A549 (cell line): ENCODE data around the gene SMS. TPM values are rescaled to one million over a fixed set of nuclear protein-coding genes. Genes with fewer than 3 reads are reported as not detected.
"Not testable (repeated sequence)": the region's sequence is repeated elsewhere in the genome, so short reads cannot be mapped to it uniquely, and the experiment has no call there.

Source experiments
- ATAC-seq, 2 experiments: fragments of 200-7000 bp in 1 of 2; fragments of >200 bp in 1 of 2; cut with Nextera tagmentation in 1 of 2; cut with Tn5 transposase in 1 of 2; 3 replicates each; pipeline versions ENCODE4 v1.8.0 to v1.9.1; 2018 to 2020; ENCODE audit warnings: mild to moderate bottlenecking in 1 of 2, moderate library complexity in 1 of 2
- CTCF ChIA-PET: fragments of 300-600 bp; sonication (Branson Sonifier 250); formaldehyde crosslinking; extraction: SDS; loops from one replicate; lab custom pipeline; 2021; ENCODE audit warnings: antibody characterized with exemption, inconsistent platforms; lab: Yijun Ruan, JAX
- POLR2A ChIA-PET: fragments of 350-600 bp; formaldehyde crosslinking; extraction: SDS; loops from one replicate; lab custom pipeline; 2021; ENCODE audit warnings: antibody characterized with exemption, inconsistent platforms; lab: Yijun Ruan, JAX
- DNase-seq, 2 experiments: peaks; one replicate each; pipeline versions ENCODE4 v3.0.0 to v3.0.0-alpha.2; 2011 to 2016; ENCODE audit warnings: low read depth in 1 of 2, low spot score in 1 of 2
- FAIRE-seq: peaks from 2 replicates; lab custom pipeline; 2011; peaks lifted over from hg19 to GRCh38; lab: Jason Lieb, UNC
- H3K27ac ChIP-seq, 2 experiments: fragments of >200 bp; sonication (Bioruptor Twin); formaldehyde crosslinking; 3 replicates each; pipeline ENCODE4 v1.5.1; 2016 to 2017
- H3K4me1 ChIP-seq: fragments of >200 bp; sonication (Bioruptor Twin); formaldehyde crosslinking; 3 replicates; pipeline ENCODE4 v1.6.1; 2016
- H3K4me2 ChIP-seq: fragments of >200 bp; sonication (Bioruptor Twin); formaldehyde crosslinking; 3 replicates; pipeline ENCODE4 v1.6.1; 2016
- H3K4me3 ChIP-seq: fragments of >200 bp; sonication (Bioruptor Twin); formaldehyde crosslinking; 3 replicates; pipeline ENCODE4 v1.5.1; 2016
- H3K9me3 ChIP-seq: fragments of >200 bp; sonication (Bioruptor Twin); formaldehyde crosslinking; 3 replicates; pipeline ENCODE4 v1.6.1; 2016
- CBX2 ChIP-seq: fragments of 200-600 bp; sonication (generic); IDR thresholded peaks from 2 replicates; pipeline ENCODE4 v1.6.1; 2016; ENCODE audit warnings: low read depth, mild to moderate bottlenecking, borderline replicate concordance
- FOSB ChIP-seq: fragments of 250-450 bp; sonication (Bioruptor Pico); IDR thresholded peaks from 2 replicates; pipeline ENCODE4 v1.5.0; 2020; ENCODE audit warnings: mild to moderate bottlenecking, moderate library complexity
- FOSL2 ChIP-seq, 2 experiments: fragments of 450-650 bp in 1 of 2; fragments of >200 bp in 1 of 2; sonication (Bioruptor Twin) in 1 of 2; formaldehyde crosslinking; IDR thresholded peaks; 2 replicates each; pipeline versions ENCODE4 v1.5.0 to v1.6.1; 2016 to 2020; ENCODE audit warnings: mild to moderate bottlenecking in 1 of 2, moderate library complexity in 1 of 2
- HDAC2 ChIP-seq: fragments of 200-600 bp; sonication (generic); IDR thresholded peaks from 2 replicates; pipeline ENCODE4 v1.6.1; 2016
- HOXA7 ChIP-seq: fragments of 250-450 bp; sonication (Bioruptor Pico); IDR thresholded peaks from 2 replicates; pipeline ENCODE4 v1.5.0; 2020; ENCODE audit warnings: mild to moderate bottlenecking, moderate library complexity
- HOXB5 ChIP-seq: fragments of 250-450 bp; sonication (Bioruptor Pico); IDR thresholded peaks from 2 replicates; pipeline ENCODE4 v1.5.0; 2020; ENCODE audit warnings: mild to moderate bottlenecking, moderate library complexity
- KDM1A ChIP-seq: fragments of 200-600 bp; sonication (generic); IDR thresholded peaks from 2 replicates; pipeline ENCODE4 v1.6.1; 2016; ENCODE audit warnings: low read depth, mild to moderate bottlenecking
- MAFK ChIP-seq: fragments of 450-650 bp; IDR thresholded peaks from 2 replicates; pipeline ENCODE4 v1.6.1; 2014; ENCODE audit not compliant: partially characterized antibody
- MAZ ChIP-seq: fragments of 150-350 bp; IDR thresholded peaks from 2 replicates; pipeline ENCODE4 v1.6.1; 2014; ENCODE audit warnings: antibody characterized with exemption, low read depth, low read length, borderline replicate concordance
- NPAS2 ChIP-seq: fragments of 250-450 bp; sonication (Bioruptor Pico); IDR thresholded peaks from 2 replicates; pipeline ENCODE4 v1.8.0; 2022; ENCODE audit warnings: mild to moderate bottlenecking, moderate library complexity, borderline replicate concordance
- POLR2A ChIP-seq: IDR thresholded peaks from 2 replicates; pipeline ENCODE4 v1.6.1; 2012; ENCODE audit warnings: mild to moderate bottlenecking, low read length
- RAD21 ChIP-seq, 2 experiments: fragments of >200 bp in 1 of 2; sonication (Bioruptor Twin) in 1 of 2; formaldehyde crosslinking in 1 of 2; IDR thresholded peaks in 1 of 2; conservative IDR thresholded peaks in 1 of 2; 2 replicates in 1 of 2; 3 replicates in 1 of 2; pipeline ENCODE4 v1.6.1; 2012 to 2018; ENCODE audit warnings: inconsistent platforms in 1 of 2
- RFX5 ChIP-seq: fragments of 450-650 bp; IDR thresholded peaks from 2 replicates; pipeline ENCODE4 v1.7.1; 2014; ENCODE audit warnings: antibody characterized with exemption, mild to moderate bottlenecking, moderate library complexity
- WGBS: methylation state at CpG from one replicate; pipeline ENCODE4 v1.1.6; 2017; ENCODE audit errors: missing lambda C conversion rate; 5-methylcytosine and 5-hydroxymethylcytosine counted together
- polyA plus RNA-seq, 4 experiments: library from polyadenylated mRNA; depleted of rRNA in 3 of 4; stranded (reverse); fragments of >200 nt; fragmentation: RNase III in 1 of 4; extraction: RNeasy Plus Mini Kit Qiagen cat#74134 plus additional on column Dnase treatment in 1 of 4; gene quantifications; 2 replicates in 3 of 4; 3 replicates in 1 of 4; pipeline ENCODE4 v1.2.3, GENCODE V29; 2011 to 2017
- TF ChIP-seq, protein P1 (sequence below): fragments of >200 bp; sonication (Bioruptor Twin); formaldehyde crosslinking; IDR thresholded peaks from 3 replicates; pipeline ENCODE4 v1.5.1; 2016
- TF ChIP-seq, protein P2 (sequence below): IDR thresholded peaks from 2 replicates; pipeline ENCODE4 v1.6.1; 2012; ENCODE audit warnings: low read depth, borderline replicate concordance
- TF ChIP-seq, protein P3 (sequence below): IDR thresholded peaks from 2 replicates; pipeline ENCODE4 v1.6.1; 2012
- TF ChIP-seq, protein P4 (sequence below): fragments of 250-450 bp; sonication (Bioruptor Pico); IDR thresholded peaks from 2 replicates; pipeline ENCODE4 v1.5.0; 2021; ENCODE audit warnings: mild to moderate bottlenecking, moderate library complexity, borderline replicate concordance

SMS gene
- polyA plus RNA-seq, 2 of the 4 experiments (the other 2 are of a cell fraction), result 129 to 180 TPM

DNA sequence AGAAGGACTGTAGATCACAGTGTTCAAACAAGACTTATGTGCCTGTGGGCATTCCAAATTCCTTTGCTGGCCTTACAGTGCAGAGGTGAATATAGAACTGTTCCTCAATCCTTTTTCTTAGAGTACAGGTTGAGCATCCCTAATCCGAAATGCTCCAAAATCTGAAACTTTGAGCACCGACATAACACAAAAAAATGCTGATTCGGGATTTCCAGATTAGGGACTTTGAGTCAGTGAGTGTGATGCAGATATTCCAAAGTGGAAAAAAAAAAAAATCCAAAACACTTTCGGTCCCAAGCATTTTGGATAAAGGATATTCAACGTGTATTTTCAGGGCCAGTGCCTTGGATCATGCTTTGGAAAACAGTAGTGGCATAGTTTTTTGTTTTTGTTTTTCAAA is 9.2 kb downstream of the SMS start:
- no peak for DNase-seq
- TF ChIP-seq POLR2A (no peak), KDM1A (no peak), MAFK (peak; percentile 95), HOXA7 (CRISPR knock-in tag) (no peak)
- POLR2A ChIA-PET, result interaction anchor here (0.6 kb wide), 1 partner anchor 19 kb away, joined by 3 read pairs; no protein-coding TSS in a partner anchor
- Histone ChIP-seq H3K4me2 (no peak overlapping the region), H3K9me3 (no peaks in the 10 kb centered on the region), H3K4me1 (peaks cover 26% of the 10 kb centered on the region; the same call in 2 of the 3 replicates), H3K27ac (no peak overlapping the region), H3K4me3 (no peak overlapping the region)
- CTCF ChIA-PET, result interaction anchor here (0.6 kb wide), 1 partner anchor 34 kb away, joined by 3 read pairs; no protein-coding TSS in a partner anchor
- no peak for ATAC-seq
- FAIRE-seq, result no peak
- WGBS, result 86% methylated on average over 5 of the region's 5 CpGs

DNA sequence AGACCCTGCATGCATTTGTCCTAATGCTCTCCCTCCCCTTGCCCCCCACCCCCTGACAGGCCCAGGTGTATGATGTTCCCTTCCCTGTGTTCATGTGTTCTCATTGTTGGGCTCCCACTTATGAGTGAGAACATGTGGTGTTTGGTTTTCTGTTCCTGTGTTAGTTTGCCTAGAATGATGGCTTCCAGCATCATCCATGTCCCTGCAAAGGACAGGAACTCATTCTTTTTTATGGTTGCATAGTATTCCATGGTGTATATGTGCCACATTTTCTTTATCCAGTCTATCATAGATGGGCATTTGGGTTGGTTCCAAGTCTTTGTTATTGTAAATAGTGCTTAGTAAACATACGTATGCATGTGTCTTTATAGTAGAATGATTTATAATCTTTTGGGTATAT is 10.0 kb downstream of the SMS start:
- peaks cover 25% of the 10 kb centered on the region; the same call in 2 of the 3 replicates for H3K4me1 ChIP-seq
- POLR2A ChIA-PET, FAIRE-seq, DNase-seq, ATAC-seq, CTCF ChIA-PET, H3K4me2 ChIP-seq, H3K4me3 ChIP-seq, H3K27ac ChIP-seq, H3K9me3 ChIP-seq: not testable (repeated sequence)
- WGBS, result 65% methylated on average over 1 of the region's 1 CpG

DNA sequence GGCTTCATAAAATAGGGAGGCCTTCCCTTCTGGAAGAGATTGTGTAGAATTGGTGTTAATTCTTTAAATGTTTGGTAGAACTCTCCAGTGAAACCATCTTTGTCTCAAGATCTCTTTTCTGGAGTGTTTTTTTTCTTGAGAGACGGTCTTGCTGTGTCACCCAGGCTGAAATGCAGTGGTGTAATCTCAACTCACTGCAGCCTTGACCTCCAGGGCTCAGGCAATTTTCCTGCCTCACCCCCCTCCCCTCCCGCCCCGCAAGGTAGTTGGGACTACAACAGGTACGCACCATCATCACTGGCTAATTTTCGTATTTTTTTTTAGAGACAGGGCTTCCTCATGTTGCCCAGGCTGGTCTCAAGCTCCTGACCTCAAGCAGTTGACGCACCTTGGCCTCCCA is 12.1 kb downstream of the SMS start:
- H3K27ac ChIP-seq, result no peak overlapping the region
- FAIRE-seq (no peak), DNase-seq (no peak), ATAC-seq (no peak)
- CTCF ChIA-PET, result no interaction called here
- peaks cover 8% of the 10 kb centered on the region; the same call in 1 of the 3 replicates for H3K4me1 ChIP-seq
- H3K9me3 ChIP-seq, result no peaks in the 10 kb centered on the region
- POLR2A ChIA-PET, result no interaction called here
- no peak overlapping the region for H3K4me3 ChIP-seq
- H3K4me2 ChIP-seq, result no peak overlapping the region
- 91% methylated on average over 6 of the region's 6 CpGs for WGBS
- TF ChIP-seq POLR2A (no peak), CBX2 (no peak), FOSB (CRISPR knock-in tag) (no peak), HDAC2 (no peak), HOXB5 (CRISPR knock-in tag) (no peak)
- TF ChIP-seq, protein P1, sequence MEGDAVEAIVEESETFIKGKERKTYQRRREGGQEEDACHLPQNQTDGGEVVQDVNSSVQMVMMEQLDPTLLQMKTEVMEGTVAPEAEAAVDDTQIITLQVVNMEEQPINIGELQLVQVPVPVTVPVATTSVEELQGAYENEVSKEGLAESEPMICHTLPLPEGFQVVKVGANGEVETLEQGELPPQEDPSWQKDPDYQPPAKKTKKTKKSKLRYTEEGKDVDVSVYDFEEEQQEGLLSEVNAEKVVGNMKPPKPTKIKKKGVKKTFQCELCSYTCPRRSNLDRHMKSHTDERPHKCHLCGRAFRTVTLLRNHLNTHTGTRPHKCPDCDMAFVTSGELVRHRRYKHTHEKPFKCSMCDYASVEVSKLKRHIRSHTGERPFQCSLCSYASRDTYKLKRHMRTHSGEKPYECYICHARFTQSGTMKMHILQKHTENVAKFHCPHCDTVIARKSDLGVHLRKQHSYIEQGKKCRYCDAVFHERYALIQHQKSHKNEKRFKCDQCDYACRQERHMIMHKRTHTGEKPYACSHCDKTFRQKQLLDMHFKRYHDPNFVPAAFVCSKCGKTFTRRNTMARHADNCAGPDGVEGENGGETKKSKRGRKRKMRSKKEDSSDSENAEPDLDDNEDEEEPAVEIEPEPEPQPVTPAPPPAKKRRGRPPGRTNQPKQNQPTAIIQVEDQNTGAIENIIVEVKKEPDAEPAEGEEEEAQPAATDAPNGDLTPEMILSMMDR, result no peak
- TF ChIP-seq, protein P2, sequence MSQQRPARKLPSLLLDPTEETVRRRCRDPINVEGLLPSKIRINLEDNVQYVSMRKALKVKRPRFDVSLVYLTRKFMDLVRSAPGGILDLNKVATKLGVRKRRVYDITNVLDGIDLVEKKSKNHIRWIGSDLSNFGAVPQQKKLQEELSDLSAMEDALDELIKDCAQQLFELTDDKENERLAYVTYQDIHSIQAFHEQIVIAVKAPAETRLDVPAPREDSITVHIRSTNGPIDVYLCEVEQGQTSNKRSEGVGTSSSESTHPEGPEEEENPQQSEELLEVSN, result no peak

DNA sequence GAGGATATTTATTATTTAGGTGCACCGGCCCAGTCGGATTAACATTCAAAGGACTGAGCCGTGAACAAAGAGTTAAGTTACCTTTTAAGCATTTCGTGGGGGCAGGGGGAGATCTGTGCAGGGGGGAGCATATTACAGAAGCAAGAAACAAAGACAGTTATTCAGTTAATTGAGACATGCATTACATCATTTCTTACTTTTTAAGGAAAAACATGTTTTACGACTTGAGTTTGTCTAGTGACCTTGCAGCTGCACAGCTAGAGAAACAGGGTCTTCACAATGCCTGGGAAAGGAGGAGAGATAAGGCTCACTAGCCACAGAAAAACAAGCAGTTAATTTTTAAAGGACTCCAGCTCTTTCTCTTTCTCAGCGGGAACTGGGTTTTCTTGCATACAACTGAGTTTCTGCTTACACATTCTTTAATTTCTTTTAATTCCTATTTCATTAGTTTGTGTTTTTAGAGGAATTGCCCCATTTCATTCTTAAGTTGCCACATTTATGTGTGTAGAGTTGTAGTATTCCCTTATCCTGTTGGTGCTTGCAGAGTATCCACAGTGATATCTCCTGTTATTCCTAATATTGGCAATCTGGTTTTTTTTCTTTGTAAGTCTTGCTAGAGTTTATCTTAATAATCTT is 12.8 kb downstream of the SMS start:
- H3K4me1 ChIP-seq, ATAC-seq, H3K4me2 ChIP-seq, H3K9me3 ChIP-seq, H3K4me3 ChIP-seq, POLR2A ChIA-PET, H3K27ac ChIP-seq, DNase-seq: not testable (repeated sequence)
- FAIRE-seq, result peak; percentile 67
- WGBS, result 82% methylated on average over 6 of the region's 6 CpGs
- CTCF ChIA-PET, result interaction anchor here (0.6 to 1.2 kb wide), 2 partner anchors 27 to 115 kb away, joined by 3 to 4 read pairs; no protein-coding TSS in a partner anchor

DNA sequence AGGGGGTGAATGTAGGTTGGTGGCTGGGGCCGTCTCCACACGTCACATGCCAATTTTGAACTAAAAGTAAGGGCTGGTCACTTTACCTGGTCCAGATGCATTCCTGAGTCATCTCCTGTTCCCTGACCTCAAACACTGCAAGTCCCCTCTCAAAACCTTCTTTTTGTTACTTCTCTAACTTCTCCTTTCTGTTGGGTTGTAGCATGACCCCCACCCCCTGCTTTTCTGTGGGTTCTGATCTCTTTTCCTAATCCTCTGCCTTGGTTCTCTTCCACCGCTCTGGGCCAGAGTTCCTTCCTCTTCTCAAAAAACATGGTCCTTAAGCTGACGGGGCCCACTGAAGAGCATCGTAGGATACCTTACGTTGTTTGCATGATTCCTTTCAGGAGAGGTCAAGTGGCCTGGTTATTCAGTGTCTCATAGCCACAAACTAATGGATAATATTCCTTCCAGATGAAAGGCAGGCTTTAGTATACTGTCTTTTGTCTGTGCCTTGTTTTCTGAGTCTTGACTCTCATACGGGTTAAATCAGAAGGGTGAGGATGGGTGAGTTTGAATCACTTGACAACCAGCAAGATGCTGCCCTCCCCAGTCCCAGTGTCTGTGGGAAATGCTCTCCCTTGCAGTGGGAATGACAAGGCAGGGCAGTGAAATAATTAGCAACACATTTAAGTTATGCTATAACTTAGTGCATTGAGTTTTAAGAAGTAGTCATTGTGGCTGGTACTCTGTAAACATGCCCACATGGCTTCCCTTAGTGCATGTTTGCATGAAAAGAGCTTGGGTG is 15.1 kb downstream of the SMS start:
- 74% methylated on average over 7 of the region's 7 CpGs for WGBS
- TF ChIP-seq KDM1A (no peak), FOSL2 (IDR thresholded peaks at IDR 0.05) (no peak), FOSL2 (CRISPR knock-in tag; IDR thresholded peaks at IDR 0.05) (no peak), RAD21 (conservative IDR thresholded peaks at IDR 0.05 in 1 of 2, IDR thresholded peaks at IDR 0.05 in 1 of 2) (no peak), NPAS2 (CRISPR knock-in tag) (no peak), RFX5 (no peak), MAZ (no peak)
- TF ChIP-seq, protein P3, sequence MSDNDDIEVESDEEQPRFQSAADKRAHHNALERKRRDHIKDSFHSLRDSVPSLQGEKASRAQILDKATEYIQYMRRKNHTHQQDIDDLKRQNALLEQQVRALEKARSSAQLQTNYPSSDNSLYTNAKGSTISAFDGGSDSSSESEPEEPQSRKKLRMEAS, result no peak
- TF ChIP-seq, protein P4, sequence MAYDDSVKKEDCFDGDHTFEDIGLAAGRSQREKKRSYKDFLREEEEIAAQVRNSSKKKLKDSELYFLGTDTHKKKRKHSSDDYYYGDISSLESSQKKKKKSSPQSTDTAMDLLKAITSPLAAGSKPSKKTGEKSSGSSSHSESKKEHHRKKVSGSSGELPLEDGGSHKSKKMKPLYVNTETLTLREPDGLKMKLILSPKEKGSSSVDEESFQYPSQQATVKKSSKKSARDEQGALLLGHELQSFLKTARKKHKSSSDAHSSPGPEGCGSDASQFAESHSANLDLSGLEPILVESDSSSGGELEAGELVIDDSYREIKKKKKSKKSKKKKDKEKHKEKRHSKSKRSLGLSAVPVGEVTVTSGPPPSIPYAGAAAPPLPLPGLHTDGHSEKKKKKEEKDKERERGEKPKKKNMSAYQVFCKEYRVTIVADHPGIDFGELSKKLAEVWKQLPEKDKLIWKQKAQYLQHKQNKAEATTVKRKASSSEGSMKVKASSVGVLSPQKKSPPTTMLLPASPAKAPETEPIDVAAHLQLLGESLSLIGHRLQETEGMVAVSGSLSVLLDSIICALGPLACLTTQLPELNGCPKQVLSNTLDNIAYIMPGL (CRISPR knock-in tag), result no peak
- FAIRE-seq, result no peak

More for the DNA sequence above, 15.1 kb downstream of the SMS start:
- no peak overlapping the region for H3K27ac ChIP-seq
- CTCF ChIA-PET, result no interaction called here
- POLR2A ChIA-PET, result interaction anchor here (0.6 kb wide), 1 partner anchor 10 kb away, joined by 5 read pairs; no protein-coding TSS in a partner anchor
- H3K4me2 ChIP-seq, result no peak overlapping the region
- ATAC-seq (no peak; a peak in 1 of 6 replicates), DNase-seq (no peak)
- H3K9me3 ChIP-seq, result no peaks in the 10 kb centered on the region
- peaks cover 20% of the 10 kb centered on the region for H3K4me1 ChIP-seq
- no peak overlapping the region for H3K4me3 ChIP-seq
